PC-9 (cell line): ENCODE data around the gene CA7. TPM values are rescaled to one million over a fixed set of nuclear protein-coding genes. Genes with fewer than 3 reads are reported as not detected.
A peak's percentile ranks its signal among the peaks of the same experiment; 100 is the strongest.

Experiments used
- BruUV-seq: library from RNA; stranded (reverse); fragments of 400-500 nt; replicated peaks from 2 replicates; lab custom pipeline; 2021; lab: Mats Ljungman, UMichigan
- CTCF ChIA-PET: fragments of 300-600 bp; sonication (Branson Sonifier 250); formaldehyde crosslinking; loops from one replicate; lab custom pipeline; 2022; ENCODE audit warnings: antibody characterized with exemption; lab: Charles Lee
- POLR2A ChIA-PET: fragments of 300-600 bp; sonication (Branson Sonifier 250); formaldehyde crosslinking; loops from one replicate; lab custom pipeline; 2022; ENCODE audit warnings: antibody characterized with exemption; ENCODE audit not compliant: unreplicated experiment; lab: Charles Lee
- DNase-seq, 2 experiments: peaks; one replicate each; pipeline versions ENCODE4 v3.0.0 to v3.0.0-alpha.2; 2015 to 2022; ENCODE audit warnings: mixed read lengths in 1 of 2
- H2AFZ ChIP-seq: fragments of 200-600 bp; sonication (generic); 2 replicates; pipeline ENCODE4 v1.8.1; 2017; ENCODE audit warnings: antibody characterized with exemption
- H3F3A ChIP-seq: fragments of 200-600 bp; sonication (generic); 2 replicates; pipeline ENCODE4 v1.8.1; 2017; ENCODE audit warnings: antibody characterized with exemption, mild to moderate bottlenecking, low read depth; ENCODE audit not compliant: insufficient read depth
- H3K27ac ChIP-seq: fragments of 200-600 bp; sonication (generic); 2 replicates; pipeline ENCODE4 v1.6.1; 2016; ENCODE audit warnings: mixed run types
- H3K27me3 ChIP-seq: fragments of 200-600 bp; sonication (generic); 2 replicates; pipeline ENCODE4 v1.6.1; 2016; ENCODE audit warnings: low read depth, mixed run types; ENCODE audit not compliant: insufficient read depth
- H3K36me3 ChIP-seq: fragments of 200-600 bp; sonication (generic); 2 replicates; pipeline ENCODE4 v1.6.1; 2016; ENCODE audit warnings: low read depth, mixed run types
- H3K4me1 ChIP-seq: fragments of 200-600 bp; sonication (generic); replicated peaks from 2 replicates; pipeline ENCODE4 v1.6.1; 2016; ENCODE audit warnings: mixed run types; ENCODE audit not compliant: insufficient read depth
- H3K4me2 ChIP-seq: fragments of 200-600 bp; sonication (generic); 2 replicates; pipeline ENCODE4 v1.6.1; 2017; ENCODE audit warnings: mixed run types
- H3K4me3 ChIP-seq: fragments of 200-600 bp; sonication (generic); 2 replicates; pipeline ENCODE4 v1.6.1; 2016; ENCODE audit warnings: mixed run types
- H3K79me2 ChIP-seq: fragments of 200-600 bp; sonication (generic); 2 replicates; pipeline ENCODE4 v1.6.1; 2017; ENCODE audit warnings: low read depth, mixed run types
- H3K9me2 ChIP-seq: fragments of 200-600 bp; sonication (generic); 2 replicates; pipeline ENCODE4 v1.8.1; 2017; ENCODE audit warnings: mild to moderate bottlenecking; ENCODE audit not compliant: insufficient read depth
- H3K9me3 ChIP-seq: fragments of 200-600 bp; sonication (generic); 2 replicates; pipeline ENCODE4 v1.8.1; 2016; ENCODE audit warnings: low read depth; ENCODE audit not compliant: insufficient read depth
- H4K20me1 ChIP-seq: fragments of 200-600 bp; sonication (generic); 2 replicates; pipeline ENCODE4 v1.8.1; 2017; ENCODE audit not compliant: insufficient read depth
- CTCF ChIP-seq: fragments of 200-600 bp; sonication (generic); conservative IDR thresholded peaks from 2 replicates; pipeline ENCODE4 v1.6.1; 2017; ENCODE audit warnings: mixed run types, antibody characterized with exemption, mild to moderate bottlenecking, moderate library complexity
- EZH2 ChIP-seq: fragments of 200-600 bp; sonication (generic); IDR thresholded peaks from 2 replicates; pipeline ENCODE4 v1.8.0; 2017; ENCODE audit warnings: antibody characterized with exemption, low read depth
- intact Hi-C: fragments of 100-400 bp; cut with micrococcal nuclease; formaldehyde crosslinking; loops from one replicate; pipeline ENCODE4 v1.10.0; 2022; ENCODE audit not compliant: unreplicated experiment
- total RNA-seq: library from RNA; stranded (reverse); gene quantifications from 2 replicates; pipeline ENCODE4 v1.2.3, GENCODE V29; 2021

Gene CA7
- total RNA-seq, 1 experiment from 2014 or later, result not detected

- Histone ChIP-seq H2AFZ (no peak overlapping the region), H3K27ac (0 out of 2 replicates have a peak overlapping the region, but pooled peaks have one; percentile 13), H4K20me1 (0 out of 2 replicates have a peak, but pooled peaks cover 4% of the 10 kb centered on the region), H3K79me2 (peaks cover 8% of the 10 kb centered on the region), H3K9me3 (no peaks in the 10 kb centered on the region), H3K4me3 (no peak overlapping the region), H3K9me2 (no peaks in the 10 kb centered on the region), H3K36me3 (peaks cover 17% of the 10 kb centered on the region; the same call in 1 of the 2 replicates), H3K27me3 (no peaks in the 10 kb centered on the region), H3F3A (peaks cover 21% of the 10 kb centered on the region; the same call in 1 of the 2 replicates), H3K4me1 (peaks cover 15% of the 10 kb centered on the region), H3K4me2 (peak overlapping the region; percentile 40)
- no peak for DNase-seq
- CTCF ChIA-PET, result interaction anchor here (0.6 to 1.2 kb wide), 2 partner anchors 14 to 42 kb away, joined by 4 to 12 read pairs; no protein-coding TSS in a partner anchor
- POLR2A ChIA-PET, result no interaction called here
- TF ChIP-seq CTCF (no peak), EZH2 (no peak)
- intact Hi-C loops, result loop anchor here (5.0 kb wide), 1 partner anchor 40 kb away; the partner anchor contains the start of gene RRAD
- no TSS peak for BruUV-seq
These were observed 42.7 kb downstream of the CA7 start for GRCh38 chr16:66886914-66887313.

GRCh38 chr16:66888647-66889615, 44.7 kb downstream of the CA7 start:
- H4K20me1 ChIP-seq, result 0 out of 2 replicates have a peak, but pooled peaks cover 4% of the 10 kb centered on the region
- intact Hi-C loops, result loop anchor here (5.0 kb wide), 1 partner anchor 38 kb away; the partner anchor contains the start of gene RRAD
- CTCF ChIA-PET, result interaction anchor here (0.7 kb wide), 1 partner anchor 86 kb away, joined by 14 read pairs; no protein-coding TSS in a partner anchor
- no peak overlapping the region for H3K27ac ChIP-seq
- no peaks in the 10 kb centered on the region for H3K79me2 ChIP-seq
- POLR2A ChIA-PET, result no interaction called here
- H3K36me3 ChIP-seq, result peaks cover 17% of the 10 kb centered on the region; the same call in 1 of the 2 replicates
- peaks cover 14% of the 10 kb centered on the region for H3K4me1 ChIP-seq
- no peaks in the 10 kb centered on the region for H3K27me3 ChIP-seq
- TF ChIP-seq EZH2 (no peak), CTCF (no peak)
- BruUV-seq, result no TSS peak
- no peak for DNase-seq
- H3K4me2 ChIP-seq, result no peak overlapping the region
- no peaks in the 10 kb centered on the region for H3K9me3 ChIP-seq
- H3K4me3 ChIP-seq, result no peak overlapping the region
- no peaks in the 10 kb centered on the region for H3K9me2 ChIP-seq
- H2AFZ ChIP-seq, result no peak overlapping the region
- peaks cover 21% of the 10 kb centered on the region; the same call in 1 of the 2 replicates for H3F3A ChIP-seq

- Histone ChIP-seq H3K4me1 (peaks cover 14% of the 10 kb centered on the region), H3K79me2 (no peaks in the 10 kb centered on the region), H3K27ac (no peak overlapping the region), H2AFZ (no peak overlapping the region), H3K36me3 (peaks cover 17% of the 10 kb centered on the region; the same call in 1 of the 2 replicates), H4K20me1 (0 out of 2 replicates have a peak, but pooled peaks cover 4% of the 10 kb centered on the region), H3K27me3 (no peaks in the 10 kb centered on the region), H3K9me3 (no peaks in the 10 kb centered on the region), H3K4me3 (no peak overlapping the region), H3K4me2 (no peak overlapping the region), H3K9me2 (no peaks in the 10 kb centered on the region), H3F3A (peaks cover 27% of the 10 kb centered on the region; the same call in 1 of the 2 replicates)
- BruUV-seq, result no TSS peak
- no peak for DNase-seq
- ChIA-PET CTCF (interaction anchor here (0.7 kb wide), 1 partner anchor 85 kb away, joined by 14 read pairs; no protein-coding TSS in a partner anchor), POLR2A (no interaction called here)
- intact Hi-C loops, result loop anchor here (5.0 to 10.0 kb wide), 2 partner anchors 38 to 575 kb away; partner anchors contain the start of gene RRAD
- TF ChIP-seq CTCF, result no peak
- no peak for TF ChIP-seq EZH2
These were observed 45.4 kb downstream of the CA7 start for GRCh38 chr16:66889622-66890021.
